ENCODE data around the gene CARHSP1.

DNA sequence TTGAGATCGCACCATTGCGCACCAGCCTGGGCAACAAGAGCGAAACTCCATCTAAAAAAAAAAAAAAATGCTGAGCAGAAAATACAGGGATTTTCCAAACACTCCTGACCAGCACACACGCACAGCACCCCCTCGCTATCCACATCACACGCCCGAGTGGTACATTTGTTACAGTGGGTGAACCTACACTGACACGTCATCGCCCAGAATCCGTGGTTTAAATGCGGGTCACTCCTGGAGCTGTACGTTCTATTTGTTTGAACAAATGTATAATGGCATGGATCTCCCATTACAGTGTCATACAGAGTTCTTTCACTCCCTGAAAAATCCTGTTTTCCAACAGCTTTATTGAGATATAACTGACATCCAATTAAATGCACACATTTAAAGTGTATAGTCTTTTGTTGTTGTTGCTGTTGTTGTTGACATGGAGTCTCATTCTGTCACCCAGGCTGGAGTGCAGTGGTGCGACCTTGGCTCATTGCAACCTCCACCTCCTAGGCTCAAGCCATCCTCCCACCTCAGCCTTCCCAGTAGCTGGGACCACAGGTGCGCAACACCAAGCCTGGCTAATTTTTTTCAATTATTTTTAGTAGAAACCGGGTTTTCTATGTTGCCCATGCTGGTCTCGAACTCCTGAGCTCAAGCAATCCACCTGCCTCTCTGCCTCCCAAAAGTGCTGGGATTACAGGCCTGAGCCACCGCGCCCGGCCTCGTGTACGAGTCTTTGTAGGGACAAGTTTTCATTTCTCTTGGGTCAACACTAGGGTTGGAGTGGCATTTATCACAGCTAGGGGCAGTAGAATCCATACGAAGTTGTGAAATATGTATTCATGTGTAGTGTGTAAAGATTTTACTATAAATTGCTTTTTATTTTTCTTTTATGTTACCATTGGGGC is 4.4 kb upstream of the CARHSP1 start:
- TF ChIP-seq FOXM1 (IDR thresholded peaks at IDR 0.05; ENCODE audit: borderline replicate concordance) (no peak), FOXK2 (IDR thresholded peaks at IDR 0.05) (no peak), ZNF384 (IDR thresholded peaks at IDR 0.05) (no peak), SP1 (IDR thresholded peaks at IDR 0.05) (no peak), L3MBTL2 (conservative IDR thresholded peaks at IDR 0.05) (no peak), ARNT (IDR thresholded peaks at IDR 0.05) (no peak), TARDBP (IDR thresholded peaks at IDR 0.05) (no peak), SUZ12 (IDR thresholded peaks at IDR 0.05) (no peak), FOXA1 (IDR thresholded peaks at IDR 0.05) (no peak), BHLHE40 (IDR thresholded peaks at IDR 0.05; ENCODE audit: borderline replicate concordance) (no peak), HDGF (IDR thresholded peaks at IDR 0.05; ENCODE audit: borderline replicate concordance) (no peak), LEF1 (IDR thresholded peaks at IDR 0.05; ENCODE audit: borderline replicate concordance) (no peak)
- TF ChIP-seq, protein P1, sequence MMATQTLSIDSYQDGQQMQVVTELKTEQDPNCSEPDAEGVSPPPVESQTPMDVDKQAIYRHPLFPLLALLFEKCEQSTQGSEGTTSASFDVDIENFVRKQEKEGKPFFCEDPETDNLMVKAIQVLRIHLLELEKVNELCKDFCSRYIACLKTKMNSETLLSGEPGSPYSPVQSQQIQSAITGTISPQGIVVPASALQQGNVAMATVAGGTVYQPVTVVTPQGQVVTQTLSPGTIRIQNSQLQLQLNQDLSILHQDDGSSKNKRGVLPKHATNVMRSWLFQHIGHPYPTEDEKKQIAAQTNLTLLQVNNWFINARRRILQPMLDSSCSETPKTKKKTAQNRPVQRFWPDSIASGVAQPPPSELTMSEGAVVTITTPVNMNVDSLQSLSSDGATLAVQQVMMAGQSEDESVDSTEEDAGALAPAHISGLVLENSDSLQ (IDR thresholded peaks at IDR 0.05): no peak

All from HEK293T (cell line).